ENCODE data around the gene ZBED6.

Gene ZBED6

GRCh38 chr1:203805689-203806088 lies 10.3 kb downstream of the ZBED6 start:
- no peak for TF ChIP-seq CTCF (conservative IDR thresholded peaks at IDR 0.05)

DNA sequence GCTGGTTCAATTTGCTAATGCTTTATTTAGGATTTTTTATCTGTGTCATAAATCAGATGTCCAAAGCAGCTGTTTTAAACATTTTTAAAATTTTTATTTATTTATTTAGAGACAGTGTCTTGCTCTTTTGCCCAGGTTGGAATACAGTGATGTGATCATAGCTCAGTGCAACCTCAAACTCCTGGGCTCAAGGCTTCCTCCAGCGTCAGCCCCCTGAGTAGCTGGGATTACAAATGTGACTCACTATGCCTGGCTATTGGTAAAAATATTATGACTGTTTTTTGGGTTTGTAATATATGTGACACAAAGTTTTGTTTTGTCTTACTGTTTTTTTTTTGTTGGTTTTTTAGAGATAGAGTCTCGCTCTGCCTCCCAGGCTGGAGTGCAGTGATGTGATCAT lies 11.8 kb downstream of the ZBED6 start:
- H3K27ac ChIP-seq: no peak overlapping the region
- no peak for TF ChIP-seq CTCF (conservative IDR thresholded peaks at IDR 0.05)

More at GRCh38 chr1:203805689-203806088, 10.3 kb downstream of the ZBED6 start:
- H3K27ac ChIP-seq: no peak overlapping the region

GRCh38 chr1:203813581-203814341 lies 18.3 kb downstream of the ZBED6 start:
- H3K27ac ChIP-seq: no peak overlapping the region
- TF ChIP-seq CTCF (conservative IDR thresholded peaks at IDR 0.05): no peak

GRCh38 chr1:203818399-203818798 lies 23.0 kb downstream of the ZBED6 start:
- H3K27ac ChIP-seq: no peak overlapping the region
- TF ChIP-seq CTCF (conservative IDR thresholded peaks at IDR 0.05): no peak

DNA sequence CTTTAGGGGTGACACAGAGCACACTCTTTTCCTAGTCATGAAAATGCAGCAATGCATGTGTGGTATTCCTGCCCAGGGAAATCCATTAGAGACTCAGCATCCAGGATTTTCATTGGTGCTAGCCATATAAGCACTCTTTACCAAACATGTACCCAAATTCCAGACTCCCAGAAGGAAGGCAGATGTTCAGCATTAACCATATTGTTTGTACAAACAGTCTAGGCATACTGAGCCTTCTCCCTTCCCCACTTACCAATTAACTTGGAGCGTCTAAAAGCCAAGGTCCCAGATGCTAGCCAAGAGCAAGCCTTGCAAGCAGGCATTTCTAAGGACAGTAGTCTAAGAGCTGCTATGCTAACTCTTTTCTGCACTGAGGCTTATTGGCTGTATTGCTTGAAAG lies 27.9 kb downstream of the ZBED6 start:
- no peak overlapping the region for H3K27ac ChIP-seq
- no peak for TF ChIP-seq CTCF (conservative IDR thresholded peaks at IDR 0.05)

- TF ChIP-seq CTCF (conservative IDR thresholded peaks at IDR 0.05): no peak
- no peak overlapping the region for H3K27ac ChIP-seq
These were observed 30.8 kb downstream of the ZBED6 start for GRCh38 chr1:203826175-203826574.

DNA sequence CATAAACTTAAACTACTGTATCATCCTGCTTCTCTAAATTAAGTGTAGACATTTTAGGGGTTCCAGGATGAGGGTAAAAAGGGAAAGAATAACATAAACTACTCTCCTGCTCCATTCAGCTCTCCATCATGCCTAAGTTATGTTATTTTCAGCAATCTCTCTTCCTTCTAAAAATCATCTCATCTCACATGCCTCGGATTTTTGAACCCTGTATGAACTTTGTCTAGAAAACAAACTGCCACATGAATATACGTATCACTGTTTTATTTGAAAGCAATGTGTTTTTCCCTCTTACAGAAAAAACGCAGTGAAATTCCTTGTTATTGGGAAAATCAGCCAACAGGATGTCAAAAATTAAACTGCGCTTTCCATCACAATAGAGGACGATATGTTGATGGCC lies 32.6 kb downstream of the ZBED6 start:
- no peak for TF ChIP-seq CTCF (conservative IDR thresholded peaks at IDR 0.05)
- no peak overlapping the region for H3K27ac ChIP-seq
